Neural cell (in vitro differentiated cells): ENCODE measurements around the gene ABHD2. TPM values are rescaled to one million over a fixed set of nuclear protein-coding genes. Genes with fewer than 3 reads are reported as not detected.
"Not testable (repeated sequence)": the region's sequence is repeated elsewhere in the genome, so short reads cannot be mapped to it uniquely, and the experiment has no call there.

Experiments
- H2AFZ ChIP-seq: fragments of 200-600, 300-800 bp; sonication (generic), shearing (Covaris generic); 2 replicates; pipeline ENCODE4 v1.6.0; 2014; ENCODE audit warnings: low read depth, mild to moderate bottlenecking, antibody characterized with exemption, low read length, moderate library complexity
- H3F3A ChIP-seq: fragments of 200-600 bp; shearing (Covaris generic); 2 replicates; pipeline ENCODE4 v1.6.1; 2016; ENCODE audit warnings: mild to moderate bottlenecking, moderate library complexity, mixed read lengths, antibody characterized with exemption, low read length; ENCODE audit not compliant: insufficient read depth, poor library complexity, severe bottlenecking
- H3K27ac ChIP-seq: fragments of 200-600, 300-800 bp; sonication (generic), shearing (Covaris generic); 2 replicates; pipeline ENCODE4 v1.5.1; 2014; ENCODE audit warnings: mild to moderate bottlenecking, low read length, moderate library complexity
- H3K27me3 ChIP-seq: fragments of 300-800, 200-600 bp; sonication (generic), shearing (Covaris generic); 2 replicates; pipeline ENCODE4 v1.6.0; 2014; ENCODE audit warnings: mild to moderate bottlenecking, low read depth, low read length, moderate library complexity; ENCODE audit not compliant: insufficient read depth
- H3K36me3 ChIP-seq: fragments of 300-800, 200-600 bp; sonication (generic), shearing (Covaris generic); 2 replicates; pipeline ENCODE4 v1.5.1; 2014; ENCODE audit warnings: mild to moderate bottlenecking, antibody characterized with exemption, low read length, moderate library complexity; ENCODE audit not compliant: insufficient read depth
- H3K4me2 ChIP-seq: fragments of 300-800, 200-600 bp; sonication (generic), shearing (Covaris generic); 2 replicates; pipeline ENCODE4 v1.6.0; 2014; ENCODE audit warnings: mild to moderate bottlenecking, low read length
- H3K4me3 ChIP-seq: fragments of 300-800, 200-600 bp; sonication (generic), shearing (Covaris generic); 2 replicates; pipeline ENCODE4 v1.5.1; 2014; ENCODE audit warnings: mild to moderate bottlenecking, low read length, moderate library complexity
- H3K79me2 ChIP-seq: fragments of 200-600 bp; shearing (Covaris generic); replicated peaks from 2 replicates; pipeline ENCODE4 v1.6.0; 2014; ENCODE audit warnings: mild to moderate bottlenecking, low read length, moderate library complexity; ENCODE audit not compliant: insufficient read depth
- H3K9ac ChIP-seq: fragments of 300-800, 200-600 bp; sonication (generic), shearing (Covaris generic); 2 replicates; pipeline ENCODE4 v1.6.1; 2016; ENCODE audit warnings: mild to moderate bottlenecking, low read length, mixed read lengths
- H3K9me2 ChIP-seq: fragments of 200-600 bp; shearing (Covaris generic); 2 replicates; pipeline ENCODE4 v1.6.1; 2016; ENCODE audit warnings: mild to moderate bottlenecking, low read length, mixed read lengths; ENCODE audit not compliant: insufficient read depth
- H3K9me3 ChIP-seq: fragments of 200-600, 300-800 bp; sonication (generic), shearing (Covaris generic); 2 replicates; pipeline ENCODE4 v1.6.1; 2016; ENCODE audit warnings: mild to moderate bottlenecking, mixed run types, low read length, moderate library complexity, mixed read lengths
- H4K20me1 ChIP-seq: fragments of 200-600 bp; shearing (Covaris generic); 2 replicates; pipeline ENCODE4 v1.6.1; 2016; ENCODE audit warnings: mild to moderate bottlenecking, mixed run types; ENCODE audit not compliant: insufficient read depth
- CTCF ChIP-seq: fragments of 450-650 bp; IDR thresholded peaks from 2 replicates; pipeline ENCODE4 v1.5.1; 2014; ENCODE audit warnings: antibody characterized with exemption, mild to moderate bottlenecking, moderate library complexity; ENCODE audit not compliant: poor library complexity, severe bottlenecking
- EP300 ChIP-seq: fragments of 450-650 bp; conservative IDR thresholded peaks from 2 replicates; pipeline ENCODE4 v1.6.1; 2014; ENCODE audit warnings: antibody characterized with exemption, mild to moderate bottlenecking, moderate library complexity; ENCODE audit not compliant: poor library complexity, severe bottlenecking
- EZH2 ChIP-seq: fragments of 200-600, 300-800 bp; shearing (Covaris generic), sonication (generic); IDR thresholded peaks from 2 replicates; pipeline ENCODE4 v1.6.1; 2014; ENCODE audit warnings: antibody characterized with exemption, low read length, borderline replicate concordance, mild to moderate bottlenecking; ENCODE audit not compliant: insufficient read depth, poor library complexity, severe bottlenecking
- MXI1 ChIP-seq: fragments of 450-650 bp; conservative IDR thresholded peaks from 2 replicates; pipeline ENCODE4 v1.6.1; 2014; ENCODE audit warnings: antibody characterized with exemption, mild to moderate bottlenecking; ENCODE audit not compliant: poor library complexity, severe bottlenecking
- POLR2AphosphoS5 ChIP-seq: IDR thresholded peaks from 2 replicates; pipeline ENCODE4 v1.6.1; 2012
- RAD21 ChIP-seq: fragments of 450-650 bp; conservative IDR thresholded peaks from 2 replicates; pipeline ENCODE4 v1.6.1; 2014; ENCODE audit warnings: antibody characterized with exemption, mild to moderate bottlenecking, moderate library complexity
- REST ChIP-seq: IDR thresholded peaks from 2 replicates; pipeline ENCODE4 v1.6.1; 2012; ENCODE audit warnings: borderline replicate concordance
- SMC3 ChIP-seq: fragments of 450-650 bp; conservative IDR thresholded peaks from 2 replicates; pipeline ENCODE4 v1.6.1; 2014; ENCODE audit warnings: antibody characterized with exemption, mild to moderate bottlenecking, moderate library complexity; ENCODE audit not compliant: poor library complexity
- TAF1 ChIP-seq: IDR thresholded peaks from 2 replicates; pipeline ENCODE4 v1.6.1; 2012; ENCODE audit warnings: low read depth
- polyA plus RNA-seq: library from polyadenylated mRNA; depleted of rRNA; stranded (reverse); fragments of >200 nt; gene quantifications from 2 replicates; pipeline ENCODE4 v1.2.3, GENCODE V29; 2014

ABHD2 gene
- polyA plus RNA-seq, 1 donor from 2014 or later = 19.0 TPM

DNA sequence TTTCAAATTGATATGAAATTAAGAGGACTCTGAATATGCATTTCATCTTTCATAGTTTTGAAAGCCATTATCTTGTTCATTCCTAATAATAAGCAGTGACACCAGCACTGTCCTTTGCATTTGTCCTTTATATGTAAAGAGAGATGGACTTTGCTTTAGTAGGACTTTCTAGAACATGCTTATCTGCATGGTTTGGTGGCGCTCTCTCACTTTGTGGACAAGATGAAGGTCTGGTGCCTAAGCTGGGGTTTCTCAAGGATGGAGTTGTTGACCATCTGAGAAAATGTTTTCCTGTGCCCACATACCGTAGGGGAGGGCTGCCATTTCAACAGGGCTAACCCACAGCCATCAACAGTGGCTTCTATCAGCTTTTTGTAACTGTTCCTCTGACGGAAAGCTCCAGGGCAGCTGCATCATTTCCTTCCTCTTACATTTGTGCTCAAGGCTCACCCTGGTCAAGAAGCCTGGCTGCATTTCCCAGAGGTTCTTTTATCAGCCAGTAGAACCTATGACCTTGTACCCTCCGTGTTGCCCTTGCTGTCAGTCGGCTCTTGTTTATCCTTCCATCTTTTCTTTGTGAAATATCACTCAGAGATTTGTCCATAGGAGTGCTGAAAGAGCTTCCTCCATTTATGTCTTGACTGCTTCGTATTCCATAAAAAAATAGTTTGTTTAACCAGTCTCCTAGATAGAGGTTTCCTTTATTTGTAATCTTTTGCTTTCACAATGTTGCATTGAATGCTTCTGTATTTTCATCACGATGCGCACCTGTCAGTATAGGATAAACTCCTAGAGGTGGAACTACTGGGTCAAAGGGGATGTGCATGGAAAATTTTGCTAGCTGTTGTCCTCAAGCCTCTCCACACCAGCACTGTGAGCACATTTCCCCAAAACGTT lies 44.6 kb downstream of the ABHD2 start:
- no peaks in the 10 kb centered on the region for H3F3A ChIP-seq
- H3K4me2 ChIP-seq = no peak overlapping the region
- no peaks in the 10 kb centered on the region for H4K20me1 ChIP-seq
- peaks cover 5% of the 10 kb centered on the region for H3K36me3 ChIP-seq
- TF ChIP-seq EP300 = no peak
- TF ChIP-seq MXI1 = no peak
- no peak for TF ChIP-seq SMC3
- no peak for TF ChIP-seq REST
- no peak for TF ChIP-seq RAD21
- TF ChIP-seq EZH2 = no peak
- no peak for TF ChIP-seq CTCF
- no peak for TF ChIP-seq POLR2AphosphoS5
- no peak for TF ChIP-seq TAF1
- H3K9me2 ChIP-seq = no peaks in the 10 kb centered on the region
- no peak overlapping the region for H3K9ac ChIP-seq
- H3K79me2 ChIP-seq = no peaks in the 10 kb centered on the region
- no peaks in the 10 kb centered on the region for H3K9me3 ChIP-seq
- no peaks in the 10 kb centered on the region for H3K27me3 ChIP-seq
- no peak overlapping the region for H2AFZ ChIP-seq
- H3K27ac ChIP-seq = no peak overlapping the region
- no peak overlapping the region for H3K4me3 ChIP-seq

DNA sequence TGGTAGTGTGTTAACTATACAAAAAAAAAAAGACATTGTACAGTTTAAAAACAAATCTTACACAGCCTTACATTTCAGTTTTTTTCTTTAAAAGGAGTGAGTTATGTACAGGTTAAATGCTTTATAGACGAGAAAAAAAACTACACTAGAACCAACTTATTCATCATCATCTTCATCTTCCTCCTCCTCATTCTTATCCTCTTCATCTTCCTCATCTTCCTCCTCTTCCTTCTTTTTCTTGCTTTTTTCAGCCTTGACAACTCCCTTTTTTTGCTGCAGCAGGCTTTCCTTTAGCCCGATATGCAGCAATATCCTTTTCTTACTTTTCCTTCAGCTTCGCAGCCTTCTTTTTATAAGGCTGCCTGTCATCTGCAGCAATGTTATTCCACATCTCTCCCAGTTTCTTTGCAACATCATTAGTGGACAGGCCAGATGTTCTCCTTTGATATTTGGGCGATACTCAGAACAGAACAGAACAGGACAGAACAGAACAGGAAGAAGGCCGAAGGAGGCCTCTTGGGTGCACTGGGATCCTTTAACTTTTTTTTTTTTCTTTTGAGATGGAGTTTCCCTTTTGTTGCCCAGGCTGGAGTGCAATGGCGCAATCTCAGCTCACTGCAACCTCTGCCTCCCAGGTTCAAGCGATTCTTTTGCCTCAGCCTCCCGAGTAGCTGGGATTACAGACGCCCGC lies 47.3 kb downstream of the ABHD2 start:
- H3F3A ChIP-seq, H3K79me2 ChIP-seq, H4K20me1 ChIP-seq, H3K9me2 ChIP-seq, H3K36me3 ChIP-seq, H3K4me3 ChIP-seq, H3K9me3 ChIP-seq, H3K9ac ChIP-seq, H2AFZ ChIP-seq, H3K4me2 ChIP-seq, H3K27me3 ChIP-seq, H3K27ac ChIP-seq: not testable (repeated sequence)
